Sciatic nerve (tissue), 2 donors: ENCODE results near the gene AUTS2. TPM values are rescaled to one million over a fixed set of nuclear protein-coding genes. Genes with fewer than 3 reads are reported as not detected.

Experiments
- ATAC-seq: fragments of 200-7000 bp; cut with Tn5 transposase; one replicate; pipeline ENCODE4 v1.9.1; 2020; ENCODE audit warnings: mild to moderate bottlenecking, moderate library complexity
- DNase-seq: peaks from one replicate; pipeline ENCODE4 v3.0.0-alpha.2; 2020; ENCODE audit warnings: low spot score
- intact Hi-C: fragments of 100-400 bp; cut with DNase I; formaldehyde crosslinking; loops from one replicate; pipeline ENCODE4 v1.14.2; 2022
- total RNA-seq: library from RNA; stranded (reverse); fragmentation: NEBNext Ultra II Directional; extraction: Animal tissue kit (Norgen Biotek cat#: 25700); gene quantifications from one replicate; pipeline ENCODE4 v1.2.1, GENCODE V29; 2021
- donor health status: DM: no; HTN: no; CAD: no.
- donor health status: DM: no; HTN: no; CAD: no.

The AUTS2 gene
- total RNA-seq, 1 donor from 2014 or later, result 129 TPM

DNA sequence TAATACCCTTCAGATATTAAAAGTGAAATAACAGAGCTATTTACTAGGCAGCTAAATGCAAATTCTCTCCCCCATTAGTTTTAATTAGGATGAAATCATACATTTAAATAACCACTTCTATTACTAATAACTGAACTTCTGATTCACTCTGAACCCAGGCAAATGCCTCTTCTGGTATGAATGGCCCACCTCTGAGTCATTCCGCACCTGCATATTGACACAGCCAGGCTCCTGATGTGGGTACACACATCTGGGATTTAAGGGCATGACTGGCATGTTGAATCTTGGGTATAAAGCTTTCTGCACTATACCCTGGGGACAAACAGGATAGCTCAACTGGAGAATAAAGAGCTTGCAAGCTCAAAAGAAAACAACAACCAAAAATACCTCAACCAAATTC is 140.9 kb downstream of the AUTS2 start:
- DNase-seq, result no peak
- intact Hi-C loops, result no loop called here

DNA sequence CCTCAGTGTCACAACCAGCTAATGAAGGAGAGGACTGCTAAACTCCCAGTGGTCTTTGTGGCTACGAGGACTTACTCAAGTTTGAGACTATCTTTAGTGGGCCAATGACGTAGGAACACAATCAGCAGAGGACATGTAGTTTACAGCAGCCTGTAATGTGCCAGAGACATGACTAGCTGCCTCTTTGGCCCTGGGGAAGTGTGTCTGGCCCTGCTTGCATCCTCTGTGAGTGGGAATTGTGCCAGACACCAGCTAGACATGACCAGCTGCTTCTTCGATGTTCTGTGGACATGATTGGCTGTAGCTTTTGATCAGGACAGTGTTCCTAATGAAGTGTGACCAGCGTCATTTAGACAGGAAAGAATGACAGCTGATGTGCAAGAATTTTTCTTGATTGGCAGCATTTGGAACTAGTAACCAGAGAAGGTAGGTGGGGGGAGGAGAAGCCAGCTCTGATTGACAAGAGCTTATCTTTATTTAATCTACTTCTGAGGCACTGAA is 141.7 kb downstream of the AUTS2 start:
- ATAC-seq, result peak; percentile 84
- DNase-seq, result no peak

More for the DNA sequence above, 140.9 kb downstream of the AUTS2 start:
- no peak for ATAC-seq

DNA sequence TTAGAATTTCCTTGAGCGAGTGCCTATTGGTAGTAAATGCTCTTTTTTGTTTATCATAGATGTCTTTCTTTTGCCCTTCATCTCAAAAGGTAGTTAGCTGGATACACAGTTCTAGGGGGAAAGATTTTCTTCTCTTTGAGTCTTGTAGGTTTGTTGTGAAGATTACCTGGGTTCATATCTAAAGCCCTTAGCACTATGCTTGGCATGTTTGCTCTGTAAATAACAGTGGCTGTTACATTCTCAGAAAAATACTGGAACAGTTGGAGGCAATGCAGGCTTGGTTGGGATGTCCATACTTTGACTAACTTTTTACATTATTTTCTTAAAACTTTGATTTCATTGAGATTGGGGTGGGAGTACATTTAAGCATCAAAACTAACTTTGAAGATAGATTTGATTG is 144.0 kb downstream of the AUTS2 start:
- intact Hi-C loops, result no loop called here
- ATAC-seq (no peak), DNase-seq (no peak)

More for the DNA sequence above, 141.7 kb downstream of the AUTS2 start:
- intact Hi-C loops, result no loop called here

DNA sequence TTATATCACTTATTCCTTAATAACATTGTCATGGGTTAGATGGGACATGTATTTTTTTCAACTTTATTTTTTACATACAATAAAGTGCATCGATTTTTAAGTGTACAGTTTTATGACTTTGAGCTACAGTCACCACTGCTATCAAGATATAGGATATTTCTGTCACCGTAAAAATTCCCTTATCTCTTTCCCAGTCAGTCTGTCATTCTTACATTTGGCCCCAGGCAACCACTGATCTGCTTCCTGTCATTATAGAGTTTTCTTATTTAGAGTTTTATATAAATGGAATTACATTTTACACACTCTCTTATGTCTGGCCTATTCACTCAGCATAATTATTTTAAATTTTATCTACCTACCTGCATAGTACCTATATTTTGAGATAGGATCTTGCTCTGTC is 145.2 kb downstream of the AUTS2 start:
- intact Hi-C loops, result no loop called here
- no peak for ATAC-seq
- DNase-seq, result no peak

DNA sequence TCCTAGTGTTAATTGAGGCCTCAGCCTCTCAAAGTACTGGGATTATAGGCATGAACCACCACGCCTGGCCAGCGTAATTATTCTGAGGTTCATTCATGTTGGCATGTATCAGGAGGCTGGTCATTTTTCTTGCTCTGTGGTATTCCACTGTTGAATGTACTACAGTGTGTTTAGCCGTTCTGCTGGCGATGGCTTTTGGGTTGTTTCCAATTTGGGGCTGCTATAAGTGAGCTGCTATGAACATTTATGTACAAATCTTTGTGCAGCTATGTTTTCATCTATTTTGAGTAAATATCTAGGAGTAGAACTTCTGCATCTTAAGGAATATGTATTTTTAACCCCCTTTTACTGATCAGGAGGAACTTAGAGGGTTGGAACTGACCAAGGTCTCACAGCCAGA is 145.8 kb downstream of the AUTS2 start:
- no peak for DNase-seq
- no peak for ATAC-seq
- intact Hi-C loops, result no loop called here

DNA sequence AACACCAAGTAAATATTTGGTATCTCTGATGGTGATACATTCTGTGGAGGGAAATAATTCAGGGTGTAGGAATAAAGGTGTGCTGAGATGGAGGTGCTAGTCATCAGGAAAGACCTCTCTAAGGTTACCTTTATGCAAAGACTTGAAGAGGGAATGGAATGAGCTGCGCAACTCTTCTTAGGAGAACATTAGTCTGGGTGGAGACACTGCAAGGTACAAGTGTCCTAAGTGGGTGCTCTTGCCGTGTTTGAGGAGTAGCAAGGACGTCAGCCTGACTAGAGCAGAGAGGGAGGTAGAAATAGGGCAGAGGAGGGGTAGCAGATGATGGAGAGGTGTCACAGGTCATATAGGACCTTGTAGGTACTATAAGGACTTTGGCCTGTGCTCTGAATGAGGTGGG is 148.1 kb downstream of the AUTS2 start:
- intact Hi-C loops, result no loop called here
- DNase-seq (no peak), ATAC-seq (no peak)

DNA sequence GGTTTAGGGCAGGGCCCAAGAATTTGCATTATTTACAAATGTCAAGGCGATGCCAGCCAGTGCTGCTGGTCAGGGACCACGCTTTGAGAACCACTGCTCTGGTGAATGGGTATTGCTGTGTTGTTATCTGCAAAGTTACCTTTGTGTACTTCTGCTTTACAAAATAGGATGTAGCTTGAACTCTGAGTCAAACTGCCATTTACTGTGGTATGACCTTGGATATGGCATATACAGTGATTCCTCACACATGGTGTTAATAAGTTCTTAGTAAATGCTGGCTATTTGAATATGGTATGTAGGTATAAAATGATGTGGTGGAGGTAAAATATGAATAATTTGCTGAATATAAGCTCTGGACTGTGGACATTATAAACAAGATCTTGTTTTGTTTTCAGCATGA is 148.9 kb downstream of the AUTS2 start:
- ATAC-seq, result no peak
- DNase-seq, result no peak
- intact Hi-C loops, result no loop called here

DNA sequence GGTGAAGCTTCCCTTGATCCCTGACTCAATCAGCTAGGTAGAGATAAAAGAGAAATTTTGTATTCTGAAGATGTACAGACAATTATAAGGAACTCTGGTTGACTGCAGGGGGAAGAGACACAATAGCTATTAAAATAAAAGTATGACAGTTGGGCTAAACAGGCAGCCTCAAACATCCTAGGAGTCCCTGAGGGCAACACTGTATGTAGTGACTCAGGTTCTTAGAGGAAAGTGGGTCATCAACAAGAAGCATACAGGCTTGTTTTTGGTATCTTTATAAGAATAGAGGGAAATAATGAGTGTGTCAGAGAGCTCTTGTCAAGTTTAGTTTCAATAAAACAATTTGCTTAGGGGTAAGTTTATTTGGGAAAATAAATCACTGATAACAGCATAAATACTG is 150.3 kb downstream of the AUTS2 start:
- ATAC-seq, result no peak
- no peak for DNase-seq
- intact Hi-C loops, result no loop called here

DNA sequence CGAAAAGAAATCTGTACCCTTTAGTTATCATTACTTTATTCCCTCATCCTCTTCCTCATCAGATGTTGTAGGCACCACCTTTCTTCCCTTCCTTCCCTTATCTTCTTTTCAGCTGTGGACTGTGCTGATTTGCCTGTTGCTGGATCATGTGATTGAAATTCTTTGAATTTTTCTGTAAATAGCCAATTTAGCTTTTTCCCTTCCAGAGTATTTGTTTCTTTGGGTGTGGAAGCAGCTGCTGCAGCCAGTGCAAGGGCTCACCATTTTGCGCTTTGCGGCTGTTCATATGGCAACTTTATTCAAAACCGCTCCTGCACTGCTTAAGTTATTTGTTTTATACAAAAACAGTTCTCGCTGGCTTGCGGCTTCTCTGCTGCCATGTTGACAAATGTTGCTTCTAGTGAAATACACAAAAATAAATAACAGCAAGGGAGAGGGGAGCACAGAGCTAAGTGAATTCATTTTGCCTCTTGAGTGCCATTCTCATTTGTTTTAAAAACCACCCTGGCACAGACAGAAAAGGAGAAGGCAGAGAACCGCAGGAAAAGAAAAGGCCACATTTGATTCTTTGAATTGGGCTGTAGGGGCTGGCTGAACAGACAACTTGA is 151.2 kb downstream of the AUTS2 start:
- no peak for ATAC-seq
- intact Hi-C loops, result no loop called here
- DNase-seq, result no peak

DNA sequence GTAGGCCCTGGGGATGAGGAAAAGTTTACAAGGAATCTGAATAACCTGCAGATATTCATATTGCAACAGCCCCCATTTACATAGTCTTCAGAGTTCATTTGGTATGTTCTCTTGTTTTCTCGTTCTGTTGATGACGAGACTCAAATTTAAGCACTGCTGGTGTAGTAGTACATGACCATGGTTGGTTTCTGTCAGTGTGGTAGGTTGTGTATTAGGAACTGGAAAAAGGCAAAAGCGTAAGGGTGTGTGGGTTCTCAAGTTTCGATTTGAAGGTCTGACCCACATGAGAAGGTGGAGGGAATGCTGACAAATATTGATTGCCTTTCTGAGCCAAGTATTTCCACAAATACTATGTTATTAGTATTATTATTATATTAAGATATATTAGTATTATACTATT is 151.7 kb downstream of the AUTS2 start:
- ATAC-seq (no peak), DNase-seq (no peak)
- intact Hi-C loops, result no loop called here

DNA sequence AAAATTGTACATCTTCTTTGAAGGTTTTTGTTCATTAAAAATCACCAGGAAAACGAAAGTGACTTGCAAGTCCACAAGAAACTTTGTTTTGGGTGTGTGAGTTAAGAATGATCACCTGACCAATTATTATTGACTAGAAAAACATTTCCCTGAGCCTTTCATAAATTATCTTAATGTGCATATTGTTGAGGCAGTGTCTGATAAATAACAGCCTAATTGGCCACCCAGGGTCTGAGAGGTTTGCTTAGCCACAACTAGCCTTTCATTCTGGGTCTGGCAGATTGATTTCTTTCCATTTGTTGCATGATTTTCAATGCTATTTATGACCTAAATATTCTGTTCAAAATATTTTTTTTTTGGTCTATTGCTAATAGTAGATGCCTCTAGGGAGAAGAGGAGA is 152.8 kb downstream of the AUTS2 start:
- ATAC-seq, result no peak
- intact Hi-C loops, result no loop called here

DNA sequence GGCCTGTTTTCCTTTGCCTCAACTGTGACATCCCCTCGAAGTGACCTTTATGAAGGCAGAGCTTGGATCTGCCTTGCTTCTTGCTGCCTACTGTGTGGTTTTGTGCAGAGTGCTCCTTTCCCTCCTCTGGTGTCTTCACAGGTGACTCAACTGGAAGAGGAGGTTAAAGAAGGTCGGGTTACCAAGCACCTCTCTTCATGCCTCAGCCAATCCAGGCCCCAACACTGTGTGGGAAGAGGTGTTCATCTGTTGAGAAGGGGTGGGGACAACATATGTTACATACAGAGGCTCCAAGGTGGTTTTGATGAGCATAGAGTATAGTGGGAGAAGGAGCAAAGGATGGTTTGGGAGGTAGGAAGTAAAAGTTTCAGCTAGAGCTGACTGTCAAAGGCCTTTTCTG is 155.7 kb downstream of the AUTS2 start:
- ATAC-seq (no peak), DNase-seq (no peak)
- intact Hi-C loops, result no loop called here

More for the DNA sequence above, 152.8 kb downstream of the AUTS2 start:
- DNase-seq, result no peak

DNA sequence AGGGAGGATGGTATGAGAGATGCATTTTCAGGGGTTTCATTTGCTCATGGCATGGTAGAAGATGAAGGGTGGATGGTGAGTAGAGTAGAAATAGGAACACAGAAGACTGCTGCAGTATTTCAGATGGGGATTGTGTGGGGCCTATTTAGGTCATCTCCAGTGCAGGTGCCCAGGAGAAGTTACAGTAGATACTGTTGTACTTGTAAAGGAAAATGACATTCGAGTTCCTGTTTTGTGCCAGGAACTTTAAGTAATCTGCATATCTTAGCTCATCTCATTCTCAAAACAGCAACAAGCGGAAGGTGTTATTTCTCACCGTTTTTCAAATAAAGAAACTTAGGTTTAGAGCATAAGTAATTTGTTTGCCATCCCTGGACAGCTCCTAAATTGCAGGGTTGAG is 156.2 kb downstream of the AUTS2 start:
- DNase-seq, result no peak
- no peak for ATAC-seq
- intact Hi-C loops, result no loop called here

DNA sequence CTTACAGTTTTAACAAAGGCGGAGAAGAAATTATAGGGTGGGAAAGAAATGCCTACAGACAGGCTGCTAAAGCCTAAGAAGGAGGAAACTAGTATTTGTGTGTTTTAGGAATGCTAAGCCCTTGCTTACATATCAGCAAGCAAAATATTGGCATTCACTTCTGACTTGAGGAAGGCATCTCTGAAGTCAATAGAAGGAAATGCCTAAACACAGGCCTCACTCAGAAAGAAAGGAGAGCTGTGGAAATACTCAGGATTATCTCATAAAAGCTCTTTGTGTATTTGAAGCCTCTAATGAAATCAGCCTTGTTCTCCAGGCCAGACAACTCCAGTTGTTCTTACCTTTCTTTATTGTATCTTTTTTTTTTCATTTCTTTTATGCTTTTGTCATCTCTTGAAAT is 158.0 kb downstream of the AUTS2 start:
- peak; percentile 68 for ATAC-seq
- no peak for DNase-seq
- intact Hi-C loops, result no loop called here

DNA sequence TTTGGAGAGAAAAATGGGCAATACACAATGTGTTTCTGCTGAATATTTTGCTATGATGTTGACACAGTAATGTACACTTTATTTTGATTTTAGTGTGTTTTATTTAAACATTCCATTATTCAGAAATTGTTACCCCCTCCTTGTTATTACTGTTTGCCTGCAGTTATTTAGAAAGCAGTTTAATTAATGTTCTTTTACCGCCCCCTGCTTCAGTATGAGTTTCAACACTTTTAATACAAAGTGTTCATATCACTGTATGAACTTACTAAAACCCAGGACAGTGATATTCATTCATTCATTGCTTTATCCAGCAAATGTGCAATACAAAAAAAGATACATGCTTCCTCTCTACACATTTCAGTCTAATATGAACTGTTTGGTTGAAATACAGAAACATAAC is 159.3 kb downstream of the AUTS2 start:
- DNase-seq (no peak), ATAC-seq (no peak)
- intact Hi-C loops, result no loop called here

DNA sequence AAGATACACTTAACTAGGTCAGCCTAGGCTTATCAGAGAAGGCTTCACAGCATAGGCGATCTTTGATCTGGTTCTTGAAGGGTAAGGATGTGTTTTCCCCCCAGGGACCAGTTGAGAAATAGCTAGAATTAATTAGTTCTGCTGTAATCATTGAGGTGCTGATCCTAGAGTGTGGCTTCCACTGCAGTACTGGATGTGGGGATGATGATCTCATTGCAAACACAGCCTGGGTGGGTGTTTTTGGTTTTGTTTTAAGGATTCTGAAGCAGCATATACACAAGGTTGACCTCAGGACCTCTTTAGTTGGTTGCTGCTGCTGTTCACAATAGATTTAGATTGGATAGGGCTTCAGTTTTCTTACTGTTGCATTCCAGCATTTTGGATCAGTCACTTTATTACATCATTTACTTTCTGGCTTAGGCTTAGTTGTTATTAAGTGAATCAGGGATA is 159.7 kb downstream of the AUTS2 start:
- peak; percentile 55 for ATAC-seq
- intact Hi-C loops, result no loop called here
- DNase-seq, result no peak

DNA sequence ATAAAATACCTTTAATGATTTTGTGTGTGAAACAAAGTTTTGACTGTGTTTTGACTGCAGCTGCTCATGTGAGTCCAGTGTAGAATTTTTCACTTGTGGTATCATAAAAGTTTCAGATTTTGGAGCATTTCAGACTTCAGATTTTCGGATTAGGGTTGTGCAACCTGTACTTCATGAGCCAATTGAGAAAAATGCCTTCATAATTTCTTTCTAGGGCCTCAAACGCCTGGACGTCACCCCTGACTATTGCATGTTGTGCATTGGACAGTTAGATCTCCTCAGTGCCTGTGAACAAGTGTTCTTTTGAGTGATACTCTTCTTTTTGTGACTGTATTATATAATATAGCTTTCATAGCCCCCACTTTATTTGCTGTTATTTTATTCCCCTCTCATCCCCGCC is 161.1 kb downstream of the AUTS2 start:
- intact Hi-C loops, result no loop called here
- ATAC-seq (peak; percentile 61), DNase-seq (no peak)

DNA sequence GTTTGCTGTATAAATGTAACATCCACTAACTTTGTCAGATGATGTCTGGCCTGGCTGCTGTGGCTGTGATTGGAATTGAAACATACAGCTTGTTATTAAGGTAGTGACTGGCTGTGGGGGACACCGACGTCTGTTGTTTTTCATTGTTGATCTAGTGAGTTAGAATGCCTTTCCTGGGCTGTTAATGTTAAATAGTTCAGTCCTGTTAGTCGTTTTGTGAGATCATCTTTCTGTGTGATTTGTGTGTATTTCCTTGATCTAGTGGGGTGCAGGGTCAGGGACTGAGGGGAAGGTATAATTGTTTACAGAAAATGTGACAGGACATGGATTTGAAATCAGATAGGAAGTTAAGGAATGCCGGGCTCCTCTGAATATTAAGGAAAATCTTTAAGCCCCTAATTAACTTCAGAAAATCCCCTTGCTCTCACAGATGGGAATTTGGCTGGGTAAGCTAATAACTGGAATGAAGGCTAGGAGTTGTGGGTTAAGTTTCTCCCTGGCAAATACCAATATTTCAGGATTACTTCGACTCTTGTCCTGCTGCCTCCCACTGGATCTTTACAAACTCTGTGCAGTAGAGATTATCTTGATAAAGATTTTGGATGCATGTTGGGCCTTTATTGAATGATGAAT is 163.1 kb downstream of the AUTS2 start:
- intact Hi-C loops, result no loop called here
- ATAC-seq (no peak), DNase-seq (no peak)

DNA sequence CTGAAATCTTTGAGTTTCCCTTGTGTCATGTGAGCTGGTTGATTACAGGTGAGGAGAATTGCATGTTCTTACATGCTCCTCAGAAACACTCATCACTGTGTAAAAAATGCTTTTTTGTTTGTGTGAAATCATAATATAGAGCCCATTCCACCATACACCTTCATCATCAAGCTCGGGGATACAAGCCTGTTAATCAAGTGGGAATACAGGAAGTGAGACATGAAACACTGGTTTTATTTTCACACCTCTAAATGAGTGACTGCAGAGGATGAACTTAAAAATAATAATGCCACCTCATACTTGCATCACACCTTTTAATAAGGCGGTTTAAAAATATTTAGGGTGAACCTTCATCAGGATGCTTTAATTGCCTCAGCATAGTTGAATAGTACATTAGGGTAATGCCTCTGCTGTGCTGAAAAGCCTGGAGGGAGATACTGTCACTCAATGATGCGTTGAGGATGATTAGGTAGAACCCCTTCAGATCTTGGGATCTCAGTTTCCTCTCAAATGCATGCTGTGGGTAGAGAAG is 164.6 kb downstream of the AUTS2 start:
- DNase-seq, result no peak
- intact Hi-C loops, result no loop called here
- ATAC-seq, result no peak

DNA sequence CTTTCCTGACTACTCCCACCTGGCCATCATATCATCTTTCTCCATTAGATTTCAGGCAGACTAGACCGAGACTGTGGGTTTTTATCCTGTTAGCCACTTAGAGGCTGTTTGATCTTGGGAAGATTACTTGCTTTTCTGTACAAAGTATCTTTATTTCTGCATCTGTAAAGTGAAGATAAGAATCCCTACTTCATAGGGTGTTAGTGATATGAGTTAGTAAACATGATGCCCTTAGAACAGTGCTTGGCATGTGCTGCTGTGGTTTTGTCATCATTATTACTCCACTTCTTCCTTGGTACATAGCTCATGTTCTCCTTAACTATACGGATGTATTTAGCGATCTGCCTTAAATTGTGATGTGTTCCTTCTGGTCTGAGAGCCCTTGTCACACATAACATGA is 165.2 kb downstream of the AUTS2 start:
- DNase-seq, result no peak
- intact Hi-C loops, result no loop called here
- no peak for ATAC-seq

DNA sequence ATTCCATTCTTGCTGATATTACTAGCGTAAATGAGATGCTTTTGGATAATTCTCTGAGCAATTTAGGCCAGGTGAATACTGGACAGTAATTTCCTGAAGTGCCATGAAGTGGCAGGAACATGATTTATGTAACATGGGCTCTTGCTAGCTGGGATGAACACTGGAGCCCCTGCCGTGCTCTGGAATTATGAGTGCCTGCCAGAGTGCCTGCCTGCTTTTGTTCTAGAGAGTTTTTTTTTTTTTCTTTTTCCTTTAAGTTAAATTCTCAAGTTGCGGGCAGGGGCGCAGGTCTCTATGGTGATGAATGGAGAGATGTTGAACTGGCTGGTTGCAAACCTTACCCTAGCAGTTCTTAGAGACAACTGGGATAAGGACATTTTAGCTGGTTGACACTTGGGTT is 165.9 kb downstream of the AUTS2 start:
- DNase-seq (no peak), ATAC-seq (no peak)
- intact Hi-C loops, result no loop called here
